Liver (tissue), 3 donors: ENCODE measurements around the gene HSPA1B.

ENCODE experiments used
- CTCF ChIP-seq: fragments of 150-350 bp; IDR thresholded peaks from 2 replicates; pipeline ENCODE4 v1.5.1; 2017; ENCODE audit warnings: improper control_type of control experiment, low read depth, low read length; ENCODE audit not compliant: missing input control
- GABPA ChIP-seq, 2 donors: IDR thresholded peaks in 1 of 2; conservative IDR thresholded peaks in 1 of 2; 2 replicates each; pipeline ENCODE4 v1.6.1; 2016; ENCODE audit warnings: antibody characterized with exemption in 2 of 2, mild to moderate bottlenecking in 1 of 2, moderate library complexity in 1 of 2
- RAD21 ChIP-seq, 2 donors: IDR thresholded peaks; 2 replicates each; pipeline ENCODE4 v1.6.1; 2016; ENCODE audit warnings: antibody characterized with exemption in 2 of 2, mild to moderate bottlenecking in 2 of 2
- TAF1 ChIP-seq: conservative IDR thresholded peaks from 2 replicates; pipeline ENCODE4 v1.6.1; 2016; ENCODE audit warnings: antibody characterized with exemption, mild to moderate bottlenecking
- YY1 ChIP-seq: IDR thresholded peaks from 2 replicates; pipeline ENCODE4 v1.6.1; 2016; ENCODE audit warnings: antibody characterized with exemption, mild to moderate bottlenecking
- TF ChIP-seq, protein P1 (sequence below): IDR thresholded peaks from 2 replicates; pipeline ENCODE4 v1.6.1; 2016; ENCODE audit warnings: antibody characterized with exemption
- donor health status: healthy.
- donor health status: healthy.

GRCh38 chr6:31847276-31847978 lies 19.9 kb downstream of the HSPA1B start:
- TF ChIP-seq CTCF (no peak), YY1 (no peak), RAD21 (IDR thresholded peaks at IDR 0.05) (no peak), TAF1 (no peak), GABPA (IDR thresholded peaks at IDR 0.05 in 1 of 2, conservative IDR thresholded peaks at IDR 0.05 in 1 of 2) (no peak)
- TF ChIP-seq, protein P1, sequence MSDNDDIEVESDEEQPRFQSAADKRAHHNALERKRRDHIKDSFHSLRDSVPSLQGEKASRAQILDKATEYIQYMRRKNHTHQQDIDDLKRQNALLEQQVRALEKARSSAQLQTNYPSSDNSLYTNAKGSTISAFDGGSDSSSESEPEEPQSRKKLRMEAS, result no peak
